Measurements from ENCODE around the gene ATPAF2.

Gene ATPAF2

DNA sequence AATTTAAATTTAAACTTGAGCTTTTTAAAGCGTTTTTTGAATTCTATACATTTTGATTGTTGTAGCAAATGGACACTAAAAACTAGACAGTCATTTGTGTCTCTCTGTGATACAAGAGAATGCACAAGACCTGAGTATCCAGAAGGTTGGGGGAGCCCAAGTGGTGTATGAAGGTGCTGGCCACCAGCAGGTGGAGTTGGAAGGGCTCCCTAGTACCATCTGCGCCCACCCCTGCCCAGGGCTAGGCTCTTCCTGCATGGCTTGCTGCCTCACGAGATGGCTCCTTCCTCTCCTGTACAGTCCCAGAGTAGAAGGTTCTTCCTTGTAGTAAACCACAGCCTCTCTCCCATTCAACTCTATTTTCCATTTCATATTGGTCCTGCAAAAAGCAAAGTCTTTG is 17.2 kb upstream of the ATPAF2 start:
- no peak for DNase-seq (ENCODE audit: low read depth)
- TF ChIP-seq, protein P1, sequence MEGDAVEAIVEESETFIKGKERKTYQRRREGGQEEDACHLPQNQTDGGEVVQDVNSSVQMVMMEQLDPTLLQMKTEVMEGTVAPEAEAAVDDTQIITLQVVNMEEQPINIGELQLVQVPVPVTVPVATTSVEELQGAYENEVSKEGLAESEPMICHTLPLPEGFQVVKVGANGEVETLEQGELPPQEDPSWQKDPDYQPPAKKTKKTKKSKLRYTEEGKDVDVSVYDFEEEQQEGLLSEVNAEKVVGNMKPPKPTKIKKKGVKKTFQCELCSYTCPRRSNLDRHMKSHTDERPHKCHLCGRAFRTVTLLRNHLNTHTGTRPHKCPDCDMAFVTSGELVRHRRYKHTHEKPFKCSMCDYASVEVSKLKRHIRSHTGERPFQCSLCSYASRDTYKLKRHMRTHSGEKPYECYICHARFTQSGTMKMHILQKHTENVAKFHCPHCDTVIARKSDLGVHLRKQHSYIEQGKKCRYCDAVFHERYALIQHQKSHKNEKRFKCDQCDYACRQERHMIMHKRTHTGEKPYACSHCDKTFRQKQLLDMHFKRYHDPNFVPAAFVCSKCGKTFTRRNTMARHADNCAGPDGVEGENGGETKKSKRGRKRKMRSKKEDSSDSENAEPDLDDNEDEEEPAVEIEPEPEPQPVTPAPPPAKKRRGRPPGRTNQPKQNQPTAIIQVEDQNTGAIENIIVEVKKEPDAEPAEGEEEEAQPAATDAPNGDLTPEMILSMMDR (IDR thresholded peaks at IDR 0.05; ENCODE audit: control insufficient read depth, extremely low read depth, insufficient read depth) = no peak
- H3K4me3 ChIP-seq (ENCODE audit: low read depth, low read length) = no peak overlapping the region

DNA sequence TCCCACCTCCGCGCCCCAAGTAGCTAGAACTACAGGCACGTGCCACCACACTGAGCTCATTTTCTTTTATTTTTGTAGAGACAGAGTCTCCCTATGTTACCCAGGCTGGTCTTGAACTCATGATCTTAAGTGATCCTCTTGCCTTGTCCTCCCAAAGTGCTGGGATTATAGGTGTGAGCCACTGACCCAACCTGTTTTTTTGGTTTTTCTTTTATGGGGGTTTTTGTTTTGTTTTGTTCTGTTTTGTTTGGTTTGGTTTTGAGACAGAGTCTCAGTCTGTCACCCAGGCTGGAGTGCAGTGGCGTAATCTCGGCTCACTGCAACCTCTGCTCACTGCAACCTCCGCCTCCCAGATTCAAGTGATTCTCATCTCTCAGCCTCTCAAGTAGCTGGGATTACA is 16.6 kb upstream of the ATPAF2 start:
- DNase-seq (ENCODE audit: low read depth) = peak; percentile 80
- H3K4me3 ChIP-seq (ENCODE audit: low read depth, low read length) = no peak overlapping the region
- TF ChIP-seq, protein P1 (IDR thresholded peaks at IDR 0.05; ENCODE audit: control insufficient read depth, extremely low read depth, insufficient read depth) = no peak

DNA sequence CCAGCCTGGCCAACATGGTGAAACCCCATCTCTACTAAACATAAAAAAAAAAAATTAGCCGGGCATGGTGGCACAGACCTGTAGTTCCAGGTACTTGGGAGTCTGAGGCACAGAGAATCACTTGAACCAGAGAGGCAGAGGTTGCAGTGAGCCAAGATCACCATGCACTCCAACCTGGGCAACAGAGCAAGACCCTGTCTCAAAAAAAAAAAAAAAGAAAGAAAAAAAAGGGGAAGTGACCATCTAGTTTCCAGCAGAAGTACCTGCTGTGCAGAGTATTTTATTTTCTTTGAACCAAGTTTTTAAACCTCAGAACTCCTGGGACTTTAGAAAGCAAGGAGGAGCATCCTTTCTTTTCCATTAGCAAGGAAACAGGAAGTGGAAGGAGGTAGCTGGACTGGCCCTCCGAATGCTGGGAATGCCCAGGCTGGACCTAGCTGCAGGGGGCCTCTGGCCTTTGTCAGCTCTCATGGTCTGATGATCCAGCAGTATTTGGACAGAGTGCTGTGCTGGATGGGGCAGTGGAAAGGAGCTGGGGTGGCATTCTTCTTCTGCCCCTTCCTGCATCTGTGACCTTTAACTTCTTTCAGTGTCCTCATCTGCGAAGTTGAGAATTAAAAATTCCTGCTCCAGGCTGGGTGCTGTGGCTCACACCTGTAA is 6.9 kb upstream of the ATPAF2 start:
- TF ChIP-seq, protein P1 (IDR thresholded peaks at IDR 0.05; ENCODE audit: control insufficient read depth, extremely low read depth, insufficient read depth) = no peak
- H3K4me3 ChIP-seq (ENCODE audit: low read depth, low read length) = no peak overlapping the region
- DNase-seq (ENCODE audit: low read depth) = no peak

DNA sequence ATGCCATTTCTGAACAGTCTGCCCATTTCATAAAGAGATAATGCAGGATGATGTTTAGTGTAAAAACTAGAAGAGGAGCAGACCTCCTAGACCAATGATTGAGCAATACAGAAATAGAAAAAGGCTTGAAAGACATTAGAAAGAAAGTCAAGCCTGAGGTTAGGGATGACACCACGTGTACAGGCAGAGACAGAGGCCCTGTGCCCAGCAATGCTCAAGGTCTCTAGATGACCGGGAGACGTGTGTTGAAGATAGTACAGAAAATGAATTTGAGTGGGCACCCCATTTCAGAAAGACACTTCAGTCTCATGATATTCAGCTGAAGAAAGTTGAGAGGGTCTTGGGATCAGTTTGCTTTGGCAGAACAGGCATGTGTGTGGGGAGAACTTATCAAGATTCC is 5.6 kb upstream of the ATPAF2 start:
- no peak overlapping the region for H3K4me3 ChIP-seq (ENCODE audit: low read depth, low read length)
- TF ChIP-seq, protein P1 (IDR thresholded peaks at IDR 0.05; ENCODE audit: control insufficient read depth, extremely low read depth, insufficient read depth) = no peak
- no peak for DNase-seq (ENCODE audit: low read depth)

DNA sequence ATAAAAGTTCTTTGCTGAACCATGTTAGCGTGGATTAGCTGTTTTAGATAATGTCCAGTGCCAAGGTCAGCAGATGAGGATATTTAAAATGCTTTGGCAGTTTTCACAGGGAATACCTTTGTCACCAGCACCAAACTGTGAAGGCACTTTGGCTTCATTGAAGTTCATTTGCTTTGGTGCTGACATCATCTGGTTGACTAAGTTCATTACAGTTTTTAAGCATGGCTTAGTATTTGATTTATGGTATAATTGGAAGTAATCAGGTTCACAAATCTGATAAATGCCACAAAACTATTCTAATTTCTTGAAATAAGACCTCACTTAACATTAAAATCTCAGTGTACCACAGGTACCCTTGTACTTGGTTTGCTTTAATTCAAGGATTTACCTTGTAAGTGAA is 4.5 kb upstream of the ATPAF2 start:
- DNase-seq (ENCODE audit: low read depth) = no peak
- H3K4me3 ChIP-seq (ENCODE audit: low read depth, low read length) = no peak overlapping the region
- TF ChIP-seq, protein P1 (IDR thresholded peaks at IDR 0.05; ENCODE audit: control insufficient read depth, extremely low read depth, insufficient read depth) = peak; percentile 46

DNA sequence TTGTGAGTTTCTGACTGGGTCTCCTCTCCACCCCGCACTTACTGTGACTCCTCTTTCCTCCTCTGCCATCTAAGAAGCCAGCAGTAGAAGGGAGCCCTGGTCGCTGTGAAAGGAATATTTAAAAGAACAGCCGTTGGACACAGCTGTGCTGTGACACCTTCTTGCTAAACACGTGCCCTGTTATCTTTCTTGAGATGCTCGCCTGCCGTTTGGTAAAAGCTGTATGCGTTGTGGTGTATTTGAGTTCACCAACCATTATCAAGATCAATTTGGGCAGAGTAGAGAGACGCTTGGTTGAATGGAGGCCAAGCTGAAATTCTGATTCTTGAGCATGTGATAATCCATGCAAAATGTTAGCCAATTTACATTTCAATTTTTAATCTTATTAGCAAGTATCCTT is 4.0 kb upstream of the ATPAF2 start:
- no peak for DNase-seq (ENCODE audit: low read depth)
- no peak overlapping the region for H3K4me3 ChIP-seq (ENCODE audit: low read depth, low read length)
- TF ChIP-seq, protein P1 (IDR thresholded peaks at IDR 0.05; ENCODE audit: control insufficient read depth, extremely low read depth, insufficient read depth) = no peak

DNA sequence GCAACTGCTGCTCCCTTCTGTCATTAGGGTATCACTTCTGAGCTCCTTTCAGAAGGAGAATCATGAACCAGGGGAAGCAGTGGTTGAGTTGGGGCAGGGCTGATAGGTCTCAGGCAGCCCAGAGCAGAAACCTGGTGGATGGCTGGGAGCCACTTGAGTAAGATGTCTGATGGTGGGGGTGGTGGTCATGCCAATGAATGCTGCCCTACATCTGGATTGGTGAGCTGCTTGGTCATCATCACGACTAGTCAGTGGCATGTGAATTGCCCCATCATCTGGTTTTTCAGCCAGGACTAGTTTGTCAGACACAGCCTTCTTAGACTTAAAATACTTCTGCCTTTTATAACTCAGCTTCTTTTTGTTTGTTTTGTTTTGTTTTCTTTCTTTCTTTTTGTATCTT is 2.8 kb upstream of the ATPAF2 start:
- DNase-seq (ENCODE audit: low read depth) = no peak
- TF ChIP-seq, protein P1 (IDR thresholded peaks at IDR 0.05; ENCODE audit: control insufficient read depth, extremely low read depth, insufficient read depth) = no peak
- no peak overlapping the region for H3K4me3 ChIP-seq (ENCODE audit: low read depth, low read length)
